MM.1S (cell line): ENCODE data around the gene AMMECR1L.

Experiments used
- CTCF ChIP-seq: fragments of 300-600 bp; sonication (generic); IDR thresholded peaks from 2 replicates; pipeline ENCODE4 v1.5.1; 2016; ENCODE audit warnings: antibody characterized with exemption, low read length, mixed read lengths
- EZH2 ChIP-seq: fragments of 300-600 bp; sonication (generic); optimal IDR thresholded peaks from 2 replicates; pipeline ENCODE3; 2017; ENCODE audit warnings: low read depth, mild to moderate bottlenecking, antibody characterized with exemption, low read length, mixed read lengths
- EZH2phosphoT487 ChIP-seq: fragments of 300-600 bp; sonication (generic); IDR thresholded peaks from 2 replicates; pipeline ENCODE4 v1.6.1; 2018; ENCODE audit warnings: antibody characterized with exemption, low read length

GRCh38 chr2:127818794-127819425 lies 66.8 kb downstream of the AMMECR1L start:
- no peak for TF ChIP-seq EZH2
- TF ChIP-seq CTCF, result no peak
- no peak for TF ChIP-seq EZH2phosphoT487
